ENCODE measurements around the gene CTH.
"Not testable (repeated sequence)": the region's sequence is repeated elsewhere in the genome, so short reads cannot be mapped to it uniquely, and the experiment has no call there.

Gene CTH

DNA sequence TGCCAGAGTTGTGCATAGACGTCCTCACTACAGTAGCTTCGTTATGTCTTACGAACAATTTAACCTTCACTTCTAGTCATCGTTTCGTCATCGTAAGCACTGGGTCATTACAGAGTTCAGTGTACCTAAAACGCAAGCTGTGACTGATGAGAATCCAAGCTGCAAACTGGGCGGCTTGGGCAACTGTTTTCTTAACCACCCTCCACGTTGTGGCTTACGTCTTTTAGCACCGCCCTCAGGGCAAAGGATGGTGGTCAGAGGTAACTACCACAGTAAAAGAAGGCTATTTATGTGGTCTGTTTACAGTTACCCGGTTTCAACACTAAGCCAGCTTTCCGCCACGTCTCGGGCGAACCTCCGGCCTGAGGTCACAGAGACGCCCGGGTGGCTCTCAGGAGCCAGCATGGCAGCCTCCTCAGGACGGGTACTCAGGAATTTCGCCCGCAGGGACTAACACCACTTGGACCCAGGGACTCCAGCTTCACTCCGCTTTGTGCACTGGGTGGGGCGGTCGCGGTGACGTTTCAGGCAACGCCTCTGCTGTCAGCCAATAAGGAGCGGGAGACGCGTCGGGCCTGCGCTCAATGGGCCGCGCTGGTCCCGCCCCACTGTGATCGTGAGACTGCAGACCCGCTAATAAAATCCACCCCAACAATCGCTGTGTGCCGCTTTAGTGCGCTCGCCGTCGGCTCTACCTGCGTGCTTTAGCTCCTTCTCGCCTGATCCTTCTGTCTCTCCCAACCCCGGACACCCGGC, at the start of gene CTH:
Gene CTH, plus strand, starts transcription at position 665 of the 756 bp plus-strand sequence. CDS start 148 bp downstream, outside the sequence.
- H3K27me3 ChIP-seq (ENCODE audit: insufficient read depth, poor library complexity, severe bottlenecking) = no peaks in the 10 kb centered on the region
- peak; percentile 97 for ATAC-seq (ENCODE audit: low read depth)
- no peaks in the 10 kb centered on the region for H3K9me3 ChIP-seq (ENCODE audit: severe bottlenecking)
- TF ChIP-seq, protein P1, sequence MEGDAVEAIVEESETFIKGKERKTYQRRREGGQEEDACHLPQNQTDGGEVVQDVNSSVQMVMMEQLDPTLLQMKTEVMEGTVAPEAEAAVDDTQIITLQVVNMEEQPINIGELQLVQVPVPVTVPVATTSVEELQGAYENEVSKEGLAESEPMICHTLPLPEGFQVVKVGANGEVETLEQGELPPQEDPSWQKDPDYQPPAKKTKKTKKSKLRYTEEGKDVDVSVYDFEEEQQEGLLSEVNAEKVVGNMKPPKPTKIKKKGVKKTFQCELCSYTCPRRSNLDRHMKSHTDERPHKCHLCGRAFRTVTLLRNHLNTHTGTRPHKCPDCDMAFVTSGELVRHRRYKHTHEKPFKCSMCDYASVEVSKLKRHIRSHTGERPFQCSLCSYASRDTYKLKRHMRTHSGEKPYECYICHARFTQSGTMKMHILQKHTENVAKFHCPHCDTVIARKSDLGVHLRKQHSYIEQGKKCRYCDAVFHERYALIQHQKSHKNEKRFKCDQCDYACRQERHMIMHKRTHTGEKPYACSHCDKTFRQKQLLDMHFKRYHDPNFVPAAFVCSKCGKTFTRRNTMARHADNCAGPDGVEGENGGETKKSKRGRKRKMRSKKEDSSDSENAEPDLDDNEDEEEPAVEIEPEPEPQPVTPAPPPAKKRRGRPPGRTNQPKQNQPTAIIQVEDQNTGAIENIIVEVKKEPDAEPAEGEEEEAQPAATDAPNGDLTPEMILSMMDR (IDR thresholded peaks at IDR 0.05; ENCODE audit: poor library complexity, severe bottlenecking) = no peak
- H3K4me1 ChIP-seq (ENCODE audit: insufficient read depth, poor library complexity, severe bottlenecking) = peaks cover 5% of the 10 kb centered on the region
- peaks cover 1% of the 10 kb centered on the region; the same call in 1 of the 2 replicates for H3K36me3 ChIP-seq (ENCODE audit: low read depth)
- H3K27ac ChIP-seq (ENCODE audit: poor library complexity, severe bottlenecking) = peak within 1 kb of the TSS; percentile 29
- peak within 1 kb of the TSS; percentile 48 for H3K4me3 ChIP-seq (ENCODE audit: severe bottlenecking)
- peak; percentile 95 for DNase-seq (ENCODE audit: low spot score)

DNA sequence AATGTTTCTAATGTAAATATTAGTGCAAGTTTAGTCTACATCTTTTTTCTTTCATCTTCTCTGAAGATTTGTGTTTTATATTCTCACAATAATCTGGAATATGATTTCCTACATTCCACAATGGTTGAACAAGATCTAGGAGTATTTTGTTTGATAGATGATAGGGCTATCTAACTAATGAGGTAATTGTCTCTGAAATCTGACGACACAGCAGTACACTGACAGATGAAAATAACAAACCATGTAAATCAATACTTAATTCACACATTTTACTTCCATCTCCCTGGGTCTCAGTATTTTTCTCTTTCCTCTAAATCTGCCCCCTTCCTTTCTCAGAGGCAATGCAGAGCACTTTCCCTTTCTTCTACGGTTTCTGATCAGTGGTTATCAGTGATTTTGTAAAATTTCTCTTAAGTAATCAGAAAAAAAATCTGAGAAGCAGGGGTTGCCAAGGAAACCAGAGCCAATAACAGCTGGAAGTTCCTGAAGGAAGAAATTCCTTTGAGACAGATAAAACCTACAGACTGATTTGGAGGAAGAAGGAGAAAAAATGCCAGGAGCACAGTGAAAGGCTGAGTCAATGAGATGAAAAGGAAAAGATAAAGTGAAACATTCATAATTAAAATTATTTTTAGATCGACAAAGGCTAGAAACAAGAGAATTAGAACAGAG, 49.2 kb upstream of the CTH start:
- TF ChIP-seq, protein P1 (IDR thresholded peaks at IDR 0.05; ENCODE audit: poor library complexity, severe bottlenecking) = no peak
- DNase-seq (ENCODE audit: low spot score) (no peak), ATAC-seq (ENCODE audit: low read depth) (no peak)
- Histone ChIP-seq H3K36me3 (ENCODE audit: low read depth) (no peaks in the 10 kb centered on the region), H3K9me3 (ENCODE audit: severe bottlenecking) (no peaks in the 10 kb centered on the region), H3K27ac (ENCODE audit: poor library complexity, severe bottlenecking) (no peak overlapping the region), H3K27me3 (ENCODE audit: insufficient read depth, poor library complexity, severe bottlenecking) (no peaks in the 10 kb centered on the region), H3K4me1 (ENCODE audit: insufficient read depth, poor library complexity, severe bottlenecking) (peaks cover 2% of the 10 kb centered on the region), H3K4me3 (ENCODE audit: severe bottlenecking) (no peak overlapping the region)

DNA sequence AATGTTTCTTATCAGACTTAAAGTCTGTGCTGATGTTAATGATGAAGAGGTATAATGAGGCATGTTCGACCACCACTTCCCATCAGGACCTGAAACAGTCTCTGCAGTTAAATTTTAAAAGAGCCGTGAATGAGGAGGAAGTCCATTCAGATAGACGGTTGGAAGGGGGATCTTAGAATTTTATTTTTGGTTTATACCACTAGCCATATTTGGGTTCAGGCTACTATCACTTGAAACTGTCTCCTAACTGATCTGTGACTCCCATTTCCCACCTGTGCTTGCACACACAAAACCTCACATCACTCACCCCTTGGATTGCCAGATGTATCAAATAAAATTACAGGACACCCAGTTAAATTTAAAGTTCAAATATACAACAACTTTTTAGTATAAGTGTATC, 46.6 kb upstream of the CTH start:
- no peaks in the 10 kb centered on the region for H3K27me3 ChIP-seq (ENCODE audit: insufficient read depth, poor library complexity, severe bottlenecking)
- DNase-seq (ENCODE audit: low spot score) (no peak), ATAC-seq (ENCODE audit: low read depth) (no peak)
- no peak overlapping the region for H3K27ac ChIP-seq (ENCODE audit: poor library complexity, severe bottlenecking)
- peaks cover 9% of the 10 kb centered on the region for H3K4me1 ChIP-seq (ENCODE audit: insufficient read depth, poor library complexity, severe bottlenecking)
- no peak overlapping the region for H3K4me3 ChIP-seq (ENCODE audit: severe bottlenecking)
- no peaks in the 10 kb centered on the region for H3K36me3 ChIP-seq (ENCODE audit: low read depth)
- TF ChIP-seq, protein P1 (IDR thresholded peaks at IDR 0.05; ENCODE audit: poor library complexity, severe bottlenecking) = no peak
- H3K9me3 ChIP-seq (ENCODE audit: severe bottlenecking) = no peaks in the 10 kb centered on the region

DNA sequence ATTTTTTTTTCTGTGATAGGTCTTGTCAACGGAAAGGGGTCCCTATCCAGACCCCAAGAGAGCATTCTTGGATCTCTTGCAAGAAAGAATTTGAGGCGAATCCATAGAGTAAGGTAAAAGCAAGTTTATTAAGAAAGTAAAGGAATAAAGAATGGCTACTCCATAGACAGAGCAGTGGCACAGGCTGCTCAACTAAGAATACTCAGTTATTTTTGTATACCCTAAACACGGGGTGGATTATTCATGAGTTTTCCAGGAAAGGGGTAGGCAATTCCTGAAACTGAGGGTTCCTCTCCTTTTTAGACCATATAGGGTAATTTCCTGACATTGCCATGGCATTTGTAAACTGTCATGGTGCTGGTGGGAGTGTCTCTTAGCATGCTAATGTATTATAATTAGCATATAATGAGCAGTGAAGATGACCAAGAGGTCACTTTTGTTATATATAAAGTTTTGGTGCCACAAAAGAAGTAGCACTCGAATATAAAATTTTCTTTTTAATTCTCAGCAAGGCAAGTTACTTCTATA, 44.6 kb upstream of the CTH start:
- ATAC-seq (ENCODE audit: low read depth); H3K4me3 ChIP-seq (ENCODE audit: severe bottlenecking); DNase-seq (ENCODE audit: low spot score): not testable (repeated sequence)

DNA sequence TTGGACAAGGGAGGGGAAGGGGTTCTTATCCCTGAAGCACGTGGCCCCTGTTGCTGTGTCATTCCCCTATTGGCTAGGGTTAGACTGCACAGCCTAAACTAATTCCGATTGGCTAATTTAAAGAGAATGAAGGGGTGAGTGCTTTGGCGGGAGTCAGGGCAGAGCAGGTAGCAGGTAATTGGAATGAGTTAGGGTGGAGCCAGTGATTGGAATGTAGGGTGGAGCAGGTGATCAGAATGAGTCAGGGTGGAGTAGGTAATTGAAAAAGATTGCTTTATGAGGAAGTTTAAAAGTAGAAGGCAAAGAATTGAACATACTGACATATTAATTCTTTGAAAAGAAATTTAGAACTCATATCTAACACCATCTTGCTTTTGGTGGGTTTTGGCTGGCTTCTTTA, 44.1 kb upstream of the CTH start:
- H3K36me3 ChIP-seq (ENCODE audit: low read depth); H3K27me3 ChIP-seq (ENCODE audit: insufficient read depth, poor library complexity, severe bottlenecking); H3K27ac ChIP-seq (ENCODE audit: poor library complexity, severe bottlenecking); H3K4me3 ChIP-seq (ENCODE audit: severe bottlenecking); H3K9me3 ChIP-seq (ENCODE audit: severe bottlenecking); ATAC-seq (ENCODE audit: low read depth); H3K4me1 ChIP-seq (ENCODE audit: insufficient read depth, poor library complexity, severe bottlenecking); DNase-seq (ENCODE audit: low spot score): not testable (repeated sequence)

More for the DNA sequence above, 44.6 kb upstream of the CTH start:
- H3K36me3 ChIP-seq (ENCODE audit: low read depth); H3K27me3 ChIP-seq (ENCODE audit: insufficient read depth, poor library complexity, severe bottlenecking); H3K9me3 ChIP-seq (ENCODE audit: severe bottlenecking); H3K27ac ChIP-seq (ENCODE audit: poor library complexity, severe bottlenecking); H3K4me1 ChIP-seq (ENCODE audit: insufficient read depth, poor library complexity, severe bottlenecking): not testable (repeated sequence)

DNA sequence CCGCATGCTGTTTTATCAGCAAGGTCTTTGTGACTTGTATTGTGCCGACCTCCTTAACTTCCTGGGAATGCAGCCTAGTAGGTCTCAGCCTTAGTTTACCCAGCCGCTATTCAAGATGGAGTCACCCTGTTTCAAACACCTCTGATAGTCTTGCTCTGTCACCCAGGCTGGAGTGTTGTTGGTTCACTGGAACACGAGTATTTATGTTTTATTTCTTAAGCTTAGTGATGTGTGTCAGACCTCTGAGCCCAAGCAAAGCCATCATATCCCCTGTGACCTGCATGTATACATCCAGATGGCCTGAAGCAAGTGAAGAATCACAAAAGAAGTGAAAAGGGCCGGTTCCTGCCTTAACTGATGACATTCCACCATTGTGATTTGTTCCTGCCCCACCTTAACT, 43.7 kb upstream of the CTH start:
- H3K4me3 ChIP-seq (ENCODE audit: severe bottlenecking); H3K36me3 ChIP-seq (ENCODE audit: low read depth); H3K4me1 ChIP-seq (ENCODE audit: insufficient read depth, poor library complexity, severe bottlenecking); H3K27ac ChIP-seq (ENCODE audit: poor library complexity, severe bottlenecking); DNase-seq (ENCODE audit: low spot score); H3K27me3 ChIP-seq (ENCODE audit: insufficient read depth, poor library complexity, severe bottlenecking); H3K9me3 ChIP-seq (ENCODE audit: severe bottlenecking); ATAC-seq (ENCODE audit: low read depth): not testable (repeated sequence)

DNA sequence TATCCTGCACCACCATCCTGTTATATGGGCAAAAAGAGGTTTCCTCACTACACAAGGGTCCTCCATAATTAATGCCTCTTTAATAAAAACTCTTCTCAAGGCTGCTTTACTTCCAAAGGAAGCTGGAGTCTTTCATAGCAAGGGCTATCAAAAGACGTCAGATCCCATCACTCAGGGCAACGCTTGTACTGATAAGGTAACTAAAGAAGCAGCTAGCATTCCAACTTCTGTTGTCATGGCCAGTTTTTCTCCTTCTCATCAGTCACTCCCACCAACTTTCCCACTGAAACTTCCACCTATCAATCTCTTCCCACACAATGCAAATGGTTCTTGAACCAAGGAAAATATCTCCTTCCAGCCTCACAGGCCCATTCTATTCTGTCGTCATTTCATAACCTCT, 39.5 kb upstream of the CTH start:
- not testable (repeated sequence) for H3K27me3 ChIP-seq (ENCODE audit: insufficient read depth, poor library complexity, severe bottlenecking); H3K4me1 ChIP-seq (ENCODE audit: insufficient read depth, poor library complexity, severe bottlenecking); H3K36me3 ChIP-seq (ENCODE audit: low read depth); DNase-seq (ENCODE audit: low spot score); H3K27ac ChIP-seq (ENCODE audit: poor library complexity, severe bottlenecking); H3K9me3 ChIP-seq (ENCODE audit: severe bottlenecking); ATAC-seq (ENCODE audit: low read depth); H3K4me3 ChIP-seq (ENCODE audit: severe bottlenecking)

Measured in RWPE2 (cell line).